Osteoblast (primary cell): ENCODE measurements around the gene MEGF8. TPM values are rescaled to one million over a fixed set of nuclear protein-coding genes. Genes with fewer than 3 reads are reported as not detected.

Experiments used
- DNase-seq: peaks from one replicate; pipeline ENCODE4 v3.0.0; 2011; ENCODE audit warnings: low spot score, mixed read lengths; ENCODE audit not compliant: insufficient read length; ENCODE audit errors: missing footprints
- H2AFZ ChIP-seq: 2 replicates; pipeline ENCODE4 v1.6.0; 2011; ENCODE audit warnings: mild to moderate bottlenecking, low read length
- H3K27ac ChIP-seq: 2 replicates; pipeline ENCODE4 v1.5.1; 2011; ENCODE audit warnings: mild to moderate bottlenecking, low read depth, low read length, moderate library complexity
- H3K27me3 ChIP-seq: 2 replicates; pipeline ENCODE4 v1.6.0; 2012; ENCODE audit warnings: mild to moderate bottlenecking, control low read depth, inconsistent platforms, low read length, moderate library complexity; ENCODE audit not compliant: insufficient read depth
- H3K36me3 ChIP-seq: 2 replicates; pipeline ENCODE4 v1.5.1; 2011; ENCODE audit warnings: mild to moderate bottlenecking, low read length, control low read depth, moderate library complexity; ENCODE audit not compliant: insufficient read depth
- H3K4me1 ChIP-seq: 2 replicates; pipeline ENCODE4 v1.5.1; 2011; ENCODE audit warnings: mild to moderate bottlenecking, low read length, control low read depth, moderate library complexity; ENCODE audit not compliant: insufficient read depth
- H3K4me2 ChIP-seq: 2 replicates; pipeline ENCODE4 v1.6.0; 2011; ENCODE audit warnings: mild to moderate bottlenecking, low read length; ENCODE audit not compliant: insufficient read depth
- H3K4me3 ChIP-seq: fragments of 200-600 bp; sonication (generic); 3 replicates; pipeline ENCODE4 v1.5.1; 2012; ENCODE audit warnings: mild to moderate bottlenecking, low read length, inconsistent platforms; ENCODE audit not compliant: insufficient read depth
- H3K79me2 ChIP-seq: 2 replicates; pipeline ENCODE4 v1.6.0; 2012; ENCODE audit warnings: mild to moderate bottlenecking, low read length, control low read depth, inconsistent platforms; ENCODE audit not compliant: insufficient read depth
- H3K9me3 ChIP-seq: 2 replicates; pipeline ENCODE4 v1.5.1; 2011; ENCODE audit warnings: low read depth, low read length, control low read depth
- H4K20me1 ChIP-seq: 2 replicates; pipeline ENCODE4 v1.6.0; 2012; ENCODE audit warnings: mild to moderate bottlenecking, low read length, control low read depth; ENCODE audit not compliant: insufficient read depth
- total RNA-seq: library from RNA; depleted of rRNA; stranded (reverse); fragments of >200 nt; gene quantifications from 2 replicates; pipeline ENCODE4 v1.2.3, GENCODE V29; 2012
- TF ChIP-seq, protein P1 (sequence below): IDR thresholded peaks from 2 replicates; pipeline ENCODE4 v1.5.1; 2011; ENCODE audit warnings: mild to moderate bottlenecking, low read depth, low read length, moderate library complexity; ENCODE audit errors: extremely low read depth

Gene MEGF8
- total RNA-seq, 1 donor, result 30.0 TPM

DNA sequence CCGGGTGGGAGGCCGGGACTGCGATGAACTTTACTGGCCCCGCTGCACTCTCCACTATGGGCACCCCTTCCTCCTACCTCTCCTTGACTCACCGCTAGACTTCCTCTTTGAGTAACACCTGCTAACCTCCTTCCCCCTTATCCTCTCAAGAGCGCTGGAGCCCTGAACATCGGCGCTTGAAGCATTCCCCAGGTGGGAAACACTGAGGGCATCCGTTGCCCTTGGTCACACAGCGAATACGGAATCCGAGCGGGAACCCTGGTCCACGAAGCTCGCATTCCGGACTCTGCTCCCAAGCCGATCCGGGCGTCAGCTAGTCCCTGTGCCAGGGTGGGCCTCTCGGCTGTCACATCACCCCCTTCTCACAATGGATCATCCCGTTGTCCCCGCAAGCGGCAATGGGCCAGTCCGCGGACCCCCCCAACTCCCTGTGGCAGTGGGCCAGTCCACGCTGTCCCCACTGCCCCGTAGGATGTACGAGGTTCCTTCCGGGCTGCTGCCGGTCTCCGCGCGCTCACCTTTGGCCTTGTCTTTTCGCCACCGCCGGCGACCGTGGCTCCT, 97.5 kb downstream of the MEGF8 start:
- Histone ChIP-seq H3K36me3 (no peaks in the 10 kb centered on the region), H3K4me3 (peak overlapping the region; percentile 81), H2AFZ (peak overlapping the region; percentile 92), H3K27me3 (no peaks in the 10 kb centered on the region), H3K9me3 (no peaks in the 10 kb centered on the region), H3K79me2 (no peaks in the 10 kb centered on the region), H3K27ac (no peak overlapping the region), H3K4me1 (peaks cover 20% of the 10 kb centered on the region), H4K20me1 (peaks cover 15% of the 10 kb centered on the region), H3K4me2 (peak overlapping the region; percentile 95)
- no peak for DNase-seq
- TF ChIP-seq, protein P1, sequence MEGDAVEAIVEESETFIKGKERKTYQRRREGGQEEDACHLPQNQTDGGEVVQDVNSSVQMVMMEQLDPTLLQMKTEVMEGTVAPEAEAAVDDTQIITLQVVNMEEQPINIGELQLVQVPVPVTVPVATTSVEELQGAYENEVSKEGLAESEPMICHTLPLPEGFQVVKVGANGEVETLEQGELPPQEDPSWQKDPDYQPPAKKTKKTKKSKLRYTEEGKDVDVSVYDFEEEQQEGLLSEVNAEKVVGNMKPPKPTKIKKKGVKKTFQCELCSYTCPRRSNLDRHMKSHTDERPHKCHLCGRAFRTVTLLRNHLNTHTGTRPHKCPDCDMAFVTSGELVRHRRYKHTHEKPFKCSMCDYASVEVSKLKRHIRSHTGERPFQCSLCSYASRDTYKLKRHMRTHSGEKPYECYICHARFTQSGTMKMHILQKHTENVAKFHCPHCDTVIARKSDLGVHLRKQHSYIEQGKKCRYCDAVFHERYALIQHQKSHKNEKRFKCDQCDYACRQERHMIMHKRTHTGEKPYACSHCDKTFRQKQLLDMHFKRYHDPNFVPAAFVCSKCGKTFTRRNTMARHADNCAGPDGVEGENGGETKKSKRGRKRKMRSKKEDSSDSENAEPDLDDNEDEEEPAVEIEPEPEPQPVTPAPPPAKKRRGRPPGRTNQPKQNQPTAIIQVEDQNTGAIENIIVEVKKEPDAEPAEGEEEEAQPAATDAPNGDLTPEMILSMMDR, result no peak

DNA sequence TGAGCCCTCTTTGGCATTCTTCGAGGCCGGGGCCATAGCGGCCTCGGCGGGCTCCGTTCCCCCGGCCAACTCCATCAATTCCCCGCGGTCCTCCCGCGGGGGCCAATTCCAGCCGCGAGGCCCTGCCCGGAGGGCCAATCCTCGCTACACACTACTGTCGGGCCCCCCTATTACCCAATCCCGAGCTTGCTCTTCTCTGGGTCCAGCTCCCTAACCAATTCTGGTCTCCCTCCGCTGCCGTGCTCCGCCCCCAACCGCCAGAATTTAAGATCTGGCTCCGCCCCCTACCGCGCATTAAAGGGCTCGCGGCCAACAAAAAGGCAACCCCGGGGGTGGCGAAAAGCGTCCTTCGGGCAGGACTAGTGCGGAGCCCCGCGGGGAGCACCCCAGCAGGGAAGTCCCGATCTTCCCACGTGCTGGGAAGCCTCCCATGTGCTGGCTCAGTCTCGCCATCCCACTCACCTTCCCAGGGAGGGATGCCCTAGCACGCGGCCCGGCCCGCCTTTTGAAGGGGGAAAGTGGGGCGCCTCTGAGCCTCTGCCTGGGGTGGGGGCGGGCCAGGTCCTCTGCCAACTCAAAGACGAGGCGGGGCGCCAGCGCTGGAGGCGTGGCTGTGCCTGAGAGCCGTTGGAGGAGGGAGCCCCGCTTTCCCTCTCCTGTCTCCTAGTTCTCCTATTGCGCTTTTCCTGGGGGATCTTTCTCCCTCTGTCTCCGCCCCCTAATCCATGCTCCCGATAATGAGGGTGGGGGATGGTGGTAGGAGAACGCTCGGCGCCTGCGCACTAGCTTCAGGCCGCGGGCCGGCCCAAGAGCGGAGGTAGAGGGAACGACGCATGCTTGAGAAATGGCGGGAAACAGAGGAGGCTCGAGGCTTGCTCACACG, 98.3 kb downstream of the MEGF8 start:
- peak overlapping the region; percentile 95 for H3K4me2 ChIP-seq
- H4K20me1 ChIP-seq, result peaks cover 15% of the 10 kb centered on the region
- no peaks in the 10 kb centered on the region for H3K79me2 ChIP-seq
- H3K36me3 ChIP-seq, result no peaks in the 10 kb centered on the region
- H3K9me3 ChIP-seq, result no peaks in the 10 kb centered on the region
- DNase-seq, result peak; percentile 99
- peak overlapping the region; percentile 81 for H3K4me3 ChIP-seq
- peaks cover 20% of the 10 kb centered on the region for H3K4me1 ChIP-seq
- H2AFZ ChIP-seq, result peak overlapping the region; percentile 92
- H3K27ac ChIP-seq, result no peak overlapping the region
- TF ChIP-seq, protein P1, result no peak
- no peaks in the 10 kb centered on the region for H3K27me3 ChIP-seq

DNA sequence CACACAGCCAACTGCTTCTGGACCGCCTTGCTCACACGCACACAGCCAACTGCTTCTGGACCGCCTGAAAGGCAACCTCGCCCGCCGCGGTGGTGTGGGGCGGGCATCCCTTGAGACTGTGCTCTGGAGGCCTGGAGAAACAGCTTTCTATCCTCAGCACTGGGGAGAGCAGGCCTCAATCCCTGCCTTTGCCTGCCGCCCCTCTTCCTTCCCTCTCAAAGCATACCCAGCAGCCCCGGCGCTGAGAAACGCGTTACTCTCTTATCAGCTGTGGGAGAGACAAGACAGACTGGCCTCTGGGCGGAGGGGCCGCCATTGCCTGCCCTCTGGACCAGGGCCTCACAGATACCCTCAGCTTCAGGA, 98.9 kb downstream of the MEGF8 start:
- H3K36me3 ChIP-seq, result no peaks in the 10 kb centered on the region
- peak overlapping the region; percentile 95 for H3K4me2 ChIP-seq
- DNase-seq, result no peak
- H3K27me3 ChIP-seq, result no peaks in the 10 kb centered on the region
- no peak overlapping the region for H3K27ac ChIP-seq
- peaks cover 15% of the 10 kb centered on the region for H4K20me1 ChIP-seq
- H3K4me3 ChIP-seq, result peak overlapping the region; percentile 81
- H3K9me3 ChIP-seq, result no peaks in the 10 kb centered on the region
- TF ChIP-seq, protein P1, result no peak
- H2AFZ ChIP-seq, result peak overlapping the region; percentile 90
- H3K79me2 ChIP-seq, result no peaks in the 10 kb centered on the region
- H3K4me1 ChIP-seq, result peaks cover 20% of the 10 kb centered on the region

GRCh38 chr19:42424712-42425131, 99.3 kb downstream of the MEGF8 start:
- H3K4me2 ChIP-seq, result no peak overlapping the region
- H3K36me3 ChIP-seq, result no peaks in the 10 kb centered on the region
- H3K4me3 ChIP-seq, result no peak overlapping the region
- H4K20me1 ChIP-seq, result peaks cover 14% of the 10 kb centered on the region
- H3K79me2 ChIP-seq, result no peaks in the 10 kb centered on the region
- TF ChIP-seq, protein P1, result peak; percentile 6
- H3K27ac ChIP-seq, result no peak overlapping the region
- no peak overlapping the region for H2AFZ ChIP-seq
- H3K9me3 ChIP-seq, result no peaks in the 10 kb centered on the region
- no peaks in the 10 kb centered on the region for H3K27me3 ChIP-seq
- H3K4me1 ChIP-seq, result peaks cover 20% of the 10 kb centered on the region
- peak; percentile 9 for DNase-seq
